Thoracic aorta (tissue), 2 donors: ENCODE results near the gene ABHD15. TPM values are rescaled to one million over a fixed set of nuclear protein-coding genes. Genes with fewer than 3 reads are reported as not detected.

Experiments
- ATAC-seq: fragments of 150-250 bp; one replicate; pipeline ENCODE4 v1.8.0; 2017; ENCODE audit warnings: low read depth; ENCODE audit not compliant: insufficient number of reproducible peaks, low FRiP score
- DNase-seq: peaks from one replicate; pipeline ENCODE4 v3.0.0-alpha.2; 2020; ENCODE audit warnings: low spot score
- H3K27ac ChIP-seq, 2 donors: fragments of 200-600 bp; sonication (generic); 1 replicate in 1 of 2; 2 replicates in 1 of 2; pipeline ENCODE4 v1.5.1; 2016; ENCODE audit warnings: mild to moderate bottlenecking in 2 of 2, moderate library complexity in 2 of 2
- H3K27me3 ChIP-seq: fragments of 200-600 bp; sonication (generic); replicated peaks from 2 replicates; pipeline ENCODE4 v1.6.0; 2016; ENCODE audit warnings: mild to moderate bottlenecking; ENCODE audit not compliant: insufficient read depth
- H3K36me3 ChIP-seq: fragments of 200-600 bp; sonication (generic); one replicate; pipeline ENCODE4 v1.5.1; 2016
- H3K4me1 ChIP-seq, 2 donors: fragments of 200-600 bp; sonication (generic); 1 replicate in 1 of 2; 2 replicates in 1 of 2; pipeline versions ENCODE4 v1.5.1 to v1.6.0; 2016; ENCODE audit warnings: low read depth in 2 of 2, mild to moderate bottlenecking in 1 of 2; ENCODE audit not compliant: control insufficient read depth in 1 of 2
- H3K4me3 ChIP-seq: fragments of 200-600 bp; sonication (generic); 2 replicates; pipeline ENCODE4 v1.5.1; 2016; ENCODE audit warnings: mild to moderate bottlenecking
- H3K9me3 ChIP-seq: fragments of 200-600 bp; sonication (generic); 2 replicates; pipeline ENCODE4 v1.5.1; 2016
- total RNA-seq, 2 donors: library from RNA; depleted of rRNA; stranded (reverse); fragments of >200 nt; gene quantifications; one replicate each; pipeline versions ENCODE4 v1.1.0 to v1.2.3, GENCODE V29; 2016
- TF ChIP-seq, protein P1 (sequence below): fragments of 200-600 bp; sonication (generic); IDR thresholded peaks from one replicate; pipeline ENCODE4 v1.5.1; 2019; ENCODE audit warnings: antibody characterized with exemption

Gene ABHD15
- total RNA-seq, 2 donors from 2014 or later, result 11.3 to 24.0 TPM

- TF ChIP-seq, protein P1, sequence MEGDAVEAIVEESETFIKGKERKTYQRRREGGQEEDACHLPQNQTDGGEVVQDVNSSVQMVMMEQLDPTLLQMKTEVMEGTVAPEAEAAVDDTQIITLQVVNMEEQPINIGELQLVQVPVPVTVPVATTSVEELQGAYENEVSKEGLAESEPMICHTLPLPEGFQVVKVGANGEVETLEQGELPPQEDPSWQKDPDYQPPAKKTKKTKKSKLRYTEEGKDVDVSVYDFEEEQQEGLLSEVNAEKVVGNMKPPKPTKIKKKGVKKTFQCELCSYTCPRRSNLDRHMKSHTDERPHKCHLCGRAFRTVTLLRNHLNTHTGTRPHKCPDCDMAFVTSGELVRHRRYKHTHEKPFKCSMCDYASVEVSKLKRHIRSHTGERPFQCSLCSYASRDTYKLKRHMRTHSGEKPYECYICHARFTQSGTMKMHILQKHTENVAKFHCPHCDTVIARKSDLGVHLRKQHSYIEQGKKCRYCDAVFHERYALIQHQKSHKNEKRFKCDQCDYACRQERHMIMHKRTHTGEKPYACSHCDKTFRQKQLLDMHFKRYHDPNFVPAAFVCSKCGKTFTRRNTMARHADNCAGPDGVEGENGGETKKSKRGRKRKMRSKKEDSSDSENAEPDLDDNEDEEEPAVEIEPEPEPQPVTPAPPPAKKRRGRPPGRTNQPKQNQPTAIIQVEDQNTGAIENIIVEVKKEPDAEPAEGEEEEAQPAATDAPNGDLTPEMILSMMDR, result no peak
- ATAC-seq (no peak), DNase-seq (no peak)
- Histone ChIP-seq H3K36me3 (peaks cover 6% of the 10 kb centered on the region), H3K4me3 (peak overlapping the region; percentile 92), H3K27ac (peak overlapping the region; percentile 82 to 93), H3K27me3 (no peaks in the 10 kb centered on the region), H3K4me1 (peaks cover 9 to 54% of the 10 kb centered on the region in 2 donors), H3K9me3 (no peaks in the 10 kb centered on the region)
Observed at GRCh38 chr17:29569245-29569950, 2.6 kb upstream of the ABHD15 start.

DNA sequence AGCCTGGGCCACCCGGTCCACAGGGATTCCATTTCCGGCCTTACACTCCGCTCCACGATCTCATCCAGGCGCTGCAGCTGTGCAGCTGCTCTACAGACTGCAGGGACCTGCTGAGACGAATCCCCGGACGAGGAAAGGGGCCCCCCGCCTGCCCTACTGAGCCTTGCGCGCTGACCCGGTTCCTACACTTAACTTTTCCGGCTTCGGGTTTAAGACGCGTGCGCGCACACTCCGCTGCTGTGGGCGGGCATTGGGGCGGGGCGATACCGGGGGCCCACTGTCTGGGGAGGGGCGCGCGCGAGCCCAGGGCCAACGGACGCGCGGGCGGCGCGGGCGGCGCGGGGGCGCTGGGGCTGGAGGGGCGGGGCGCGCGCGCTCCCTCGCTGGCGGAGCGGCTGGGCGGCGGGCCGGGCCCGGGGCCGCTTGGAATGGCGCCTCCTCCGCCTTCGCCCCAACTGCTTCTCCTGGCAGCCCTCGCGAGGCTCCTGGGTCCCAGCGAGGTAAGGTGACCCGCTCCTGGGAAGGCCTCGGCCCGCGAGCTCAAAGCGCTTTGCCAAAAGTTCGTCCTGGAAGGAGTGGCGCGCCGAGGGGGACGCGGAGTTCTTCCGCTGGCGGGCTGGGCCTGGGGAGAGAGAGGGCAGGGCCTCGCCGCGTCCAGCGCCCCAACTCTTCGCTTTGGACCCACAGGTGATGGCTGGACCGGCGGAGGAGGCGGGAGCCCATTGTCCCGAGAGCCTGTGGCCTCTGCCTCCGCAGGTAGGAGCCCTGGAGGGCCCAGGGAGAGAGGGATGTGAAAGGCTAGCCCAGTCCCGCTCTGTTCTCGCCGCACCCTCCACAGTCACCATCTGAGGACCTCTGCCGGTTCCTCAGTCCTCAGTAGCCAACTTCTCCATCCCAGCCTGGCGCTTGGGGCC, 1.8 kb upstream of the ABHD15 start, which contains the start of gene TP53I13:
Gene TP53I13 (plus strand): TSS at position 371 of the 914 bp plus-strand sequence. CDS start 58 bp downstream, at position 429.
- Histone ChIP-seq H3K27me3 (no peaks in the 10 kb centered on the region), H3K36me3 (no peaks in the 10 kb centered on the region), H3K4me1 (peaks cover 9 to 54% of the 10 kb centered on the region in 2 donors), H3K4me3 (peak within 1 kb of the TSS; percentile 92), H3K27ac (peak within 1 kb of the TSS; percentile 82 to 93), H3K9me3 (no peaks in the 10 kb centered on the region)
- ATAC-seq, result peak; percentile 23
- no peak for DNase-seq
- TF ChIP-seq, protein P1, result no peak

- DNase-seq, result no peak
- H3K36me3 ChIP-seq, result no peaks in the 10 kb centered on the region
- TF ChIP-seq, protein P1, result peak; percentile 49
- H3K4me1 ChIP-seq, result peaks cover 9 to 47% of the 10 kb centered on the region in 2 donors
- no peaks in the 10 kb centered on the region for H3K27me3 ChIP-seq
- H3K27ac ChIP-seq, result peak overlapping the region; percentile 75 to 93
- ATAC-seq, result no peak
- peak overlapping the region; percentile 92 for H3K4me3 ChIP-seq
- H3K9me3 ChIP-seq, result no peaks in the 10 kb centered on the region
Observed at GRCh38 chr17:29567554-29568330, 905 bp upstream of the ABHD15 start.

DNA sequence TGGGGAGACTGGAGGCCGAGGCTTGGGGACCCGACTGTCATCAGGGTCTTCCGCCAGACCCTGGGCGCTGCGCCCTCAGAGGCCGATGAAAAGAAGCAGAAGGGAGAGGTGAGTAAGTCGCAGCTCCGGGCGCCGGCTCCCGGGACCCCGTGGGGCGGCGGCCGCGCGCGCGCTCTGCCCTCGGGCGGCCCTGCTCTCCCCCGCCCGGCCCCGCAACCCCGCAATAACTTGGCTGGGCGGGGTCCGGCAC, 392 bp upstream of the ABHD15 start:
- no peaks in the 10 kb centered on the region for H3K36me3 ChIP-seq
- ATAC-seq (no peak), DNase-seq (no peak)
- H3K4me3 ChIP-seq, result peak overlapping the region; percentile 92
- TF ChIP-seq, protein P1, result no peak
- peak overlapping the region; percentile 75 to 93 for H3K27ac ChIP-seq
- H3K9me3 ChIP-seq, result no peaks in the 10 kb centered on the region
- peaks cover 6 to 41% of the 10 kb centered on the region in 2 donors for H3K4me1 ChIP-seq
- no peaks in the 10 kb centered on the region for H3K27me3 ChIP-seq
